HEK293T (cell line): ENCODE data around the gene DNAJC10.
"Not testable (repeated sequence)": the region's sequence is repeated elsewhere in the genome, so short reads cannot be mapped to it uniquely, and the experiment has no call there.

Experiments
- ARNT ChIP-seq: fragments of 450-650 bp; IDR thresholded peaks from 2 replicates; pipeline ENCODE4 v1.6.1; 2017; ENCODE audit warnings: mild to moderate bottlenecking
- BHLHE40 ChIP-seq: fragments of 450-650 bp; IDR thresholded peaks from 2 replicates; pipeline ENCODE4 v1.6.1; 2016; ENCODE audit warnings: mild to moderate bottlenecking, moderate library complexity, borderline replicate concordance
- FOXK2 ChIP-seq: fragments of 450-650 bp; IDR thresholded peaks from 2 replicates; pipeline ENCODE4 v1.6.1; 2016; ENCODE audit warnings: mild to moderate bottlenecking
- FOXM1 ChIP-seq: fragments of 450-650 bp; IDR thresholded peaks from 2 replicates; pipeline ENCODE4 v1.6.1; 2017; ENCODE audit warnings: mild to moderate bottlenecking, borderline replicate concordance
- L3MBTL2 ChIP-seq: fragments of 450-650 bp; conservative IDR thresholded peaks from 2 replicates; pipeline ENCODE4 v1.6.1; 2016; ENCODE audit warnings: mild to moderate bottlenecking
- LEF1 ChIP-seq: fragments of 450-650 bp; IDR thresholded peaks from 2 replicates; pipeline ENCODE4 v1.6.1; 2017; ENCODE audit warnings: mild to moderate bottlenecking, borderline replicate concordance
- NFRKB ChIP-seq: fragments of 450-650 bp; IDR thresholded peaks from 2 replicates; pipeline ENCODE4 v1.6.1; 2016; ENCODE audit warnings: mild to moderate bottlenecking, moderate library complexity
- SP1 ChIP-seq: fragments of 450-650 bp; IDR thresholded peaks from 2 replicates; pipeline ENCODE4 v1.6.1; 2017
- SUZ12 ChIP-seq: fragments of 450-650 bp; IDR thresholded peaks from 2 replicates; pipeline ENCODE4 v1.6.1; 2016; ENCODE audit warnings: mild to moderate bottlenecking
- TARDBP ChIP-seq: fragments of 450-650 bp; IDR thresholded peaks from 2 replicates; pipeline ENCODE4 v1.6.1; 2016
- ZNF384 ChIP-seq: fragments of 450-650 bp; IDR thresholded peaks from 2 replicates; pipeline ENCODE4 v1.6.1; 2016

DNA sequence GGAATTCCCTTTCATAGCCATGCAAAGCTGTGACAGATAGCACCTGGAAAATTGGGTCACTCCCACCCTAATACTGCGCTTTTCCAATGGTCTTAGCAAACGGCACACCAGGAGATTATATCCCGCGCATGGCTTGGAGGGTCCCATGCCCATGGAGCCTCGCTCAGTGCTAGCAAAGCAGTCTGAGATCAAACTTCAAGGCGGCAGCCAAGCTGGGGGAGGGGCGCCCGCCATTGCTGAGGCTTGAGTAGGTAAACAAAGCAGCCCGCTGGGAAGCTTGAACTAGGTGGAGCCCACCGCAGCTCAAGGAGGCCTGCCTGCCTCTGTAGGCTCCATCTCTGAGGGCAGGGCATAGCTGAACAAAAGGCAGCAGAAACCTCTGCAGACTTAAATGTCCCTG lies 29.3 kb upstream of the DNAJC10 start:
- TF ChIP-seq BHLHE40, NFRKB, FOXM1, ARNT, L3MBTL2, TARDBP, SUZ12, ZNF384, SP1, LEF1, FOXK2: not testable (repeated sequence)
